K562 (cell line): Measurements from ENCODE around the gene SARS2. TPM values are rescaled to one million over a fixed set of nuclear protein-coding genes. Genes with fewer than 3 reads are reported as not detected.
A peak's percentile ranks its signal among the peaks of the same experiment; 100 is the strongest.

Source experiments
- FOS ChIP-seq: IDR thresholded peaks from 3 replicates; pipeline ENCODE4 v1.6.1; 2011; ENCODE audit not compliant: insufficient read length; ENCODE audit errors: extremely low read depth
- GATAD2B ChIP-seq: fragments of 450-650 bp; IDR thresholded peaks from 2 replicates; pipeline ENCODE4 v1.6.1; 2017; ENCODE audit warnings: mild to moderate bottlenecking, borderline replicate concordance
- HCFC1 ChIP-seq: IDR thresholded peaks from 2 replicates; pipeline ENCODE4 v1.6.1; 2012; ENCODE audit warnings: low read depth, low read length, improper control_type of control experiment
- MIER1 ChIP-seq: fragments of 450-650 bp; IDR thresholded peaks from 2 replicates; pipeline ENCODE4 v1.6.1; 2016; ENCODE audit warnings: antibody characterized with exemption, mild to moderate bottlenecking, low read depth
- NRF1 ChIP-seq, 2 experiments: fragments of 450-650 bp; IDR thresholded peaks in 1 of 2; conservative IDR thresholded peaks in 1 of 2; 2 replicates each; pipeline ENCODE4 v1.6.1; 2014; ENCODE audit warnings: mild to moderate bottlenecking in 2 of 2
- TCF7L2 ChIP-seq: fragments of 150-350 bp; IDR thresholded peaks from 2 replicates; pipeline ENCODE4 v1.6.1; 2016; ENCODE audit warnings: low read depth, mild to moderate bottlenecking, low read length, moderate library complexity
- YY1 ChIP-seq, 3 experiments: IDR thresholded peaks; 2 replicates each; pipeline ENCODE4 v1.6.1; 2011; ENCODE audit warnings: low read length in 2 of 3, mild to moderate bottlenecking in 2 of 3, moderate library complexity in 2 of 3, borderline replicate concordance in 1 of 3, control low read depth in 1 of 3, low read depth in 1 of 3; ENCODE audit not compliant: insufficient read depth in 3 of 3, insufficient replicate concordance in 2 of 3, control insufficient read depth in 1 of 3, insufficient read length in 1 of 3; ENCODE audit errors: extremely low read depth in 1 of 3
- ZNF121 ChIP-seq: sonication (generic); formaldehyde crosslinking; conservative IDR thresholded peaks from 2 replicates; pipeline ENCODE4 v1.8.0; 2022; ENCODE audit warnings: missing genetic modification reagents
- ZNF668 ChIP-seq: fragments of 250-450 bp; sonication (Bioruptor Pico); IDR thresholded peaks from 2 replicates; pipeline ENCODE4 v1.8.0; 2022; ENCODE audit warnings: mild to moderate bottlenecking, inconsistent platforms
- polyA plus RNA-seq, 8 experiments: library from polyadenylated mRNA; depleted of rRNA in 4 of 8; stranded (reverse) in 5 of 8; unstranded in 3 of 8; fragments of >200 nt; fragmentation: Nextera tagmentation in 2 of 8; fragmentation: Illumina TruSeq in 1 of 8; extraction: Ambion mirVana in 2 of 8; extraction: Trizol in 1 of 8; gene quantifications; 2 replicates each; pipeline versions ENCODE4 v1.2.1 to v1.2.3, GENCODE V29; 2011 to 2014; ENCODE audit warnings: inconsistent platforms in 1 of 8, missing spikeins in 1 of 8
- total RNA-seq, 7 experiments: library from RNA; depleted of rRNA in 6 of 7; stranded (reverse); fragments of >200 nt in 6 of 7; fragmentation: Illumina TruSeq in 2 of 7; extraction: Trizol in 2 of 7; gene quantifications; 2 replicates each; pipeline versions ENCODE4 v1.2.1 to v1.2.3, GENCODE V29; 2011 to 2021; ENCODE audit warnings: low replicate concordance in 1 of 7
- TF ChIP-seq, protein P1 (sequence below), 2 experiments: fragments of 150-350 bp in 1 of 2; IDR thresholded peaks; 2 replicates each; pipeline ENCODE4 v1.6.1; 2012 to 2016; ENCODE audit warnings: low read depth in 2 of 2, low read length in 2 of 2, mild to moderate bottlenecking in 1 of 2, moderate library complexity in 1 of 2
- TF ChIP-seq, protein P2 (sequence below): fragments of 250-450 bp; sonication (Bioruptor Pico); IDR thresholded peaks from 2 replicates; pipeline ENCODE4 v1.8.0; 2022; ENCODE audit warnings: moderate library complexity, mild to moderate bottlenecking, inconsistent platforms
- TF ChIP-seq, protein P3 (sequence below): fragments of 250-450 bp; sonication (Bioruptor Pico); IDR thresholded peaks from 2 replicates; pipeline ENCODE4 v1.8.0; 2021; ENCODE audit warnings: moderate library complexity, mild to moderate bottlenecking, inconsistent platforms
- TF ChIP-seq, protein P4 (sequence below): sonication (generic); formaldehyde crosslinking; IDR thresholded peaks from 2 replicates; pipeline ENCODE4 v1.8.0; 2022; ENCODE audit warnings: missing genetic modification reagents, mild to moderate bottlenecking, moderate library complexity, borderline replicate concordance
- TF ChIP-seq, protein P5 (sequence below): fragments of 450-650 bp; formaldehyde crosslinking; IDR thresholded peaks from 2 replicates; pipeline ENCODE4 v1.4.0; 2020; ENCODE audit warnings: mild to moderate bottlenecking, moderate library complexity
- TF ChIP-seq, protein P6 (sequence below): fragments of 200-800 bp; sonication (Bioruptor generic); IDR thresholded peaks from 2 replicates; pipeline ENCODE4 v1.6.1; 2017; ENCODE audit warnings: missing genetic modification characterization, missing compliant biosample characterization

SARS2 gene
- total and polyA plus RNA-seq, 9 of the 15 experiments (the other 6 are each of a cell fraction or from before 2014, with no cell fraction given) = 3.1 to 59.1 (median 31.7) TPM

DNA sequence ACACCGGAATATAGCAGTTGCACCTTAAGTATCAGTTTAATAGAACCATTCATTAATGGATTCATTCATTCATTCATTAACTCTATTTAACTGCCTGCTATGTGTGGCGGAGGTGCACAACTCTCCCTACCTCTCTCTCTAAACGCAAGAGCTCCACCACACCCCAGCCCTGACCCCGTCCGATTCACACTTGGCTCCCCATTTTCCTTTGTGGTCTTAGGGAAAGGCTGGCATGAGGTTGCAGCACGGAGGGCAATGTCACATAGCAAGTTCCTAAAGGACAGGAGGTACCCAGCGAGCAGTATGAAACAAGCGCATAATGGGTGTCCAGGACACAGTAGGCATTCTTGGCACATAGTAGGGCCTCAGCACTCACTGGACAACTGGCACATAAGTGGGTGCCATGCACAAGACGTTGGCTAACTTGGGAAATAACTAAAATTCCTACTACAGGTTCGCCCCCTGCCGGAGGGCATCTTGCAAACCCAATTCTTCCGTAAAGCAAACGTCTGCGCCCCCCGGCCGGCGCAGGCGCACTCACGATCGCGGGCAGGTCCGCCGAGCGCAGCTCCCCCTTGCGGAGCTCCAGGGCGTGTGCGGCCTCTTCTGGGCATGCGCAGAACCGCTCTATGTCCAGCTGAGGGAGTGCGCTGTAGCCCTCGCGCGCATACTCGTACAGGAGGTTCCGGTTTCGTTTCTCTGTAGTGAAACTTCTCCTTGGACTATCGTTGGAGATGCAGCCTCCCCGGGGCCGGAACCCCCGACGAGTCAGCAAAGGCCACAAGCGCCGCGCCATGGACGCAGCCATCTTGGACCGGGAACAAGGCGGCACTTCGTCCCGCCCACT lies at the start of gene SARS2 (continued):
- TF ChIP-seq, protein P1, sequence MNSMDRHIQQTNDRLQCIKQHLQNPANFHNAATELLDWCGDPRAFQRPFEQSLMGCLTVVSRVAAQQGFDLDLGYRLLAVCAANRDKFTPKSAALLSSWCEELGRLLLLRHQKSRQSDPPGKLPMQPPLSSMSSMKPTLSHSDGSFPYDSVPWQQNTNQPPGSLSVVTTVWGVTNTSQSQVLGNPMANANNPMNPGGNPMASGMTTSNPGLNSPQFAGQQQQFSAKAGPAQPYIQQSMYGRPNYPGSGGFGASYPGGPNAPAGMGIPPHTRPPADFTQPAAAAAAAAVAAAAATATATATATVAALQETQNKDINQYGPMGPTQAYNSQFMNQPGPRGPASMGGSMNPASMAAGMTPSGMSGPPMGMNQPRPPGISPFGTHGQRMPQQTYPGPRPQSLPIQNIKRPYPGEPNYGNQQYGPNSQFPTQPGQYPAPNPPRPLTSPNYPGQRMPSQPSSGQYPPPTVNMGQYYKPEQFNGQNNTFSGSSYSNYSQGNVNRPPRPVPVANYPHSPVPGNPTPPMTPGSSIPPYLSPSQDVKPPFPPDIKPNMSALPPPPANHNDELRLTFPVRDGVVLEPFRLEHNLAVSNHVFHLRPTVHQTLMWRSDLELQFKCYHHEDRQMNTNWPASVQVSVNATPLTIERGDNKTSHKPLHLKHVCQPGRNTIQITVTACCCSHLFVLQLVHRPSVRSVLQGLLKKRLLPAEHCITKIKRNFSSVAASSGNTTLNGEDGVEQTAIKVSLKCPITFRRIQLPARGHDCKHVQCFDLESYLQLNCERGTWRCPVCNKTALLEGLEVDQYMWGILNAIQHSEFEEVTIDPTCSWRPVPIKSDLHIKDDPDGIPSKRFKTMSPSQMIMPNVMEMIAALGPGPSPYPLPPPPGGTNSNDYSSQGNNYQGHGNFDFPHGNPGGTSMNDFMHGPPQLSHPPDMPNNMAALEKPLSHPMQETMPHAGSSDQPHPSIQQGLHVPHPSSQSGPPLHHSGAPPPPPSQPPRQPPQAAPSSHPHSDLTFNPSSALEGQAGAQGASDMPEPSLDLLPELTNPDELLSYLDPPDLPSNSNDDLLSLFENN (IDR thresholded peaks at IDR 0.05; ENCODE audit: low read depth in 2 of 2, low read length in 2 of 2) = peak in 1 of 2 experiments; percentile 18; a peak in 1 of 4 replicates
- TF ChIP-seq, protein P2, sequence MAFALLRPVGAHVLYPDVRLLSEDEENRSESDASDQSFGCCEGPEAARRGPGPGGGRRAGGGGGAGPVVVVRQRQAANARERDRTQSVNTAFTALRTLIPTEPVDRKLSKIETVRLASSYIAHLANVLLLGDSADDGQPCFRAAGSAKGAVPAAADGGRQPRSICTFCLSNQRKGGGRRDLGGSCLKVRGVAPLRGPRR (CRISPR knock-in tag) = peak; percentile 40; the same call in 1 of the 2 replicates
- TF ChIP-seq MIER1 (no peak), HCFC1 (peak; percentile 74), FOS (no peak), ZNF668 (CRISPR knock-in tag) (peak; percentile 11; the same call in 1 of the 2 replicates), YY1 (IDR thresholded peaks at IDR 0.05; ENCODE audit: borderline replicate concordance in 1 of 3, control insufficient read depth in 1 of 3, extremely low read depth in 1 of 3, insufficient read depth in 3 of 3, insufficient read length in 1 of 3, insufficient replicate concordance in 2 of 3, low read depth in 1 of 3, low read length in 2 of 3) (peak; percentile 97 to 99 (median 97)), GATAD2B (peak; percentile 47; the same call in 1 of the 2 replicates), ZNF121 (CRISPR knock-in tag) (no peak), NRF1 (conservative IDR thresholded peaks at IDR 0.05 in 1 of 2, IDR thresholded peaks at IDR 0.05 in 1 of 2) (peak; percentile 97 to 98), TCF7L2 (peak; percentile 81)
- TF ChIP-seq, protein P3, sequence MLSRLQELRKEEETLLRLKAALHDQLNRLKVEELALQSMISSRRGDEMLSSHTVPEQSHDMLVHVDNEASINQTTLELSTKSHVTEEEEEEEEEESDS (CRISPR knock-in tag) = no peak
- TF ChIP-seq, protein P4, sequence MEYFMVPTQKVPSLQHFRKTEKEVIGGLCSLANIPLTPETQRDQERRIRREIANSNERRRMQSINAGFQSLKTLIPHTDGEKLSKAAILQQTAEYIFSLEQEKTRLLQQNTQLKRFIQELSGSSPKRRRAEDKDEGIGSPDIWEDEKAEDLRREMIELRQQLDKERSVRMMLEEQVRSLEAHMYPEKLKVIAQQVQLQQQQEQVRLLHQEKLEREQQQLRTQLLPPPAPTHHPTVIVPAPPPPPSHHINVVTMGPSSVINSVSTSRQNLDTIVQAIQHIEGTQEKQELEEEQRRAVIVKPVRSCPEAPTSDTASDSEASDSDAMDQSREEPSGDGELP = peak; percentile 93
- TF ChIP-seq, protein P5, sequence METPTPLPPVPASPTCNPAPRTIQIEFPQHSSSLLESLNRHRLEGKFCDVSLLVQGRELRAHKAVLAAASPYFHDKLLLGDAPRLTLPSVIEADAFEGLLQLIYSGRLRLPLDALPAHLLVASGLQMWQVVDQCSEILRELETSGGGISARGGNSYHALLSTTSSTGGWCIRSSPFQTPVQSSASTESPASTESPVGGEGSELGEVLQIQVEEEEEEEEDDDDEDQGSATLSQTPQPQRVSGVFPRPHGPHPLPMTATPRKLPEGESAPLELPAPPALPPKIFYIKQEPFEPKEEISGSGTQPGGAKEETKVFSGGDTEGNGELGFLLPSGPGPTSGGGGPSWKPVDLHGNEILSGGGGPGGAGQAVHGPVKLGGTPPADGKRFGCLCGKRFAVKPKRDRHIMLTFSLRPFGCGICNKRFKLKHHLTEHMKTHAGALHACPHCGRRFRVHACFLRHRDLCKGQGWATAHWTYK = no peak; the same call in 1 of the 2 replicates
- TF ChIP-seq, protein P6, sequence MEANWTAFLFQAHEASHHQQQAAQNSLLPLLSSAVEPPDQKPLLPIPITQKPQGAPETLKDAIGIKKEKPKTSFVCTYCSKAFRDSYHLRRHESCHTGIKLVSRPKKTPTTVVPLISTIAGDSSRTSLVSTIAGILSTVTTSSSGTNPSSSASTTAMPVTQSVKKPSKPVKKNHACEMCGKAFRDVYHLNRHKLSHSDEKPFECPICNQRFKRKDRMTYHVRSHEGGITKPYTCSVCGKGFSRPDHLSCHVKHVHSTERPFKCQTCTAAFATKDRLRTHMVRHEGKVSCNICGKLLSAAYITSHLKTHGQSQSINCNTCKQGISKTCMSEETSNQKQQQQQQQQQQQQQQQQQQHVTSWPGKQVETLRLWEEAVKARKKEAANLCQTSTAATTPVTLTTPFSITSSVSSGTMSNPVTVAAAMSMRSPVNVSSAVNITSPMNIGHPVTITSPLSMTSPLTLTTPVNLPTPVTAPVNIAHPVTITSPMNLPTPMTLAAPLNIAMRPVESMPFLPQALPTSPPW (CRISPR knock-in tag) = peak; percentile 60
